Measurements from ENCODE around the gene ZNF547.

The ZNF547 gene

GRCh38 chr19:57355916-57356315 lies 7.4 kb upstream of the ZNF547 start:
- Histone ChIP-seq H2AFZ (ENCODE audit: low read length) (no peak overlapping the region), H3K4me3 (ENCODE audit: low read length, poor library complexity, severe bottlenecking) (no peak overlapping the region), H3K27me3 (ENCODE audit: insufficient read depth, low read length, poor library complexity, severe bottlenecking) (no peaks in the 10 kb centered on the region), H3K36me3 (ENCODE audit: insufficient read depth, low read length) (peaks cover 34% of the 10 kb centered on the region; the same call in 1 of the 2 replicates), H3K9me2 (replicated peaks; ENCODE audit: low read depth, low read length) (no peaks in the 10 kb centered on the region), H3K4me2 (ENCODE audit: low read depth, low read length, poor library complexity, severe bottlenecking) (no peak overlapping the region), H4K20me1 (ENCODE audit: insufficient read depth, low read length, poor library complexity, severe bottlenecking) (peaks cover 5% of the 10 kb centered on the region), H3F3A (ENCODE audit: low read depth) (no peaks in the 10 kb centered on the region; the same call in 1 of the 2 replicates), H3K9me3 (ENCODE audit: insufficient read depth, low read depth, low read length) (no peaks in the 10 kb centered on the region), H3K79me2 (ENCODE audit: insufficient read depth, low read length) (peaks cover 28% of the 10 kb centered on the region), H3K4me1 (ENCODE audit: insufficient read depth, low read length, poor library complexity, severe bottlenecking) (peaks cover 7% of the 10 kb centered on the region), H3K9ac (ENCODE audit: low read depth, low read length, poor library complexity, severe bottlenecking) (no peak overlapping the region)
- no peak for TF ChIP-seq EZH2phosphoT487 (IDR thresholded peaks at IDR 0.05; ENCODE audit: borderline replicate concordance)
- TF ChIP-seq CTCF (conservative IDR thresholded peaks at IDR 0.05; ENCODE audit: low read length): no peak

- Histone ChIP-seq H3K79me2 (ENCODE audit: insufficient read depth, low read length) (peaks cover 15% of the 10 kb centered on the region), H3K36me3 (ENCODE audit: insufficient read depth, low read length) (peaks cover 34% of the 10 kb centered on the region; the same call in 1 of the 2 replicates), H3K9ac (ENCODE audit: low read depth, low read length, poor library complexity, severe bottlenecking) (no peak overlapping the region), H3K4me1 (ENCODE audit: insufficient read depth, low read length, poor library complexity, severe bottlenecking) (peaks cover 4% of the 10 kb centered on the region), H4K20me1 (ENCODE audit: insufficient read depth, low read length, poor library complexity, severe bottlenecking) (no peaks in the 10 kb centered on the region), H3K9me2 (replicated peaks; ENCODE audit: low read depth, low read length) (no peaks in the 10 kb centered on the region), H3F3A (ENCODE audit: low read depth) (no peaks in the 10 kb centered on the region; the same call in 1 of the 2 replicates), H3K4me3 (ENCODE audit: low read length, poor library complexity, severe bottlenecking) (no peak overlapping the region), H2AFZ (ENCODE audit: low read length) (no peak overlapping the region), H3K4me2 (ENCODE audit: low read depth, low read length, poor library complexity, severe bottlenecking) (no peak overlapping the region), H3K9me3 (ENCODE audit: insufficient read depth, low read depth, low read length) (no peaks in the 10 kb centered on the region), H3K27me3 (ENCODE audit: insufficient read depth, low read length, poor library complexity, severe bottlenecking) (no peaks in the 10 kb centered on the region)
- TF ChIP-seq CTCF (conservative IDR thresholded peaks at IDR 0.05; ENCODE audit: low read length) (no peak), EZH2phosphoT487 (IDR thresholded peaks at IDR 0.05; ENCODE audit: borderline replicate concordance) (no peak)
Measured at GRCh38 chr19:57357406-57357805, 5.9 kb upstream of the ZNF547 start.

- peaks cover 9% of the 10 kb centered on the region for H3K4me1 ChIP-seq (ENCODE audit: insufficient read depth, low read length, poor library complexity, severe bottlenecking)
- no peak overlapping the region for H2AFZ ChIP-seq (ENCODE audit: low read length)
- no peak overlapping the region for H3K9ac ChIP-seq (ENCODE audit: low read depth, low read length, poor library complexity, severe bottlenecking)
- H3F3A ChIP-seq (ENCODE audit: low read depth): no peaks in the 10 kb centered on the region; the same call in 1 of the 2 replicates
- H3K27me3 ChIP-seq (ENCODE audit: insufficient read depth, low read length, poor library complexity, severe bottlenecking): no peaks in the 10 kb centered on the region
- no peak overlapping the region for H3K4me3 ChIP-seq (ENCODE audit: low read length, poor library complexity, severe bottlenecking)
- no peaks in the 10 kb centered on the region for H3K9me2 ChIP-seq (replicated peaks; ENCODE audit: low read depth, low read length)
- peaks cover 34% of the 10 kb centered on the region; the same call in 1 of the 2 replicates for H3K36me3 ChIP-seq (ENCODE audit: insufficient read depth, low read length)
- H4K20me1 ChIP-seq (ENCODE audit: insufficient read depth, low read length, poor library complexity, severe bottlenecking): peaks cover 4% of the 10 kb centered on the region
- H3K9me3 ChIP-seq (ENCODE audit: insufficient read depth, low read depth, low read length): no peaks in the 10 kb centered on the region
- H3K4me2 ChIP-seq (ENCODE audit: low read depth, low read length, poor library complexity, severe bottlenecking): no peak overlapping the region
- H3K79me2 ChIP-seq (ENCODE audit: insufficient read depth, low read length): peaks cover 9% of the 10 kb centered on the region
- TF ChIP-seq CTCF (conservative IDR thresholded peaks at IDR 0.05; ENCODE audit: low read length) (no peak), EZH2phosphoT487 (IDR thresholded peaks at IDR 0.05; ENCODE audit: borderline replicate concordance) (no peak)
Measured at GRCh38 chr19:57359300-57359699, 4.1 kb upstream of the ZNF547 start.

Data from Loucy (cell line).